DND-41 (cell line): ENCODE measurements around the gene MBD2.

ENCODE experiments used
- ATAC-seq: fragments of 200-7000 bp; cut with Tn5 transposase; 3 replicates; pipeline ENCODE4 v1.9.1; 2021; ENCODE audit warnings: low read depth; ENCODE audit not compliant: insufficient read depth
- DNase-seq: peaks from one replicate; pipeline ENCODE4 v3.0.0-alpha.2; 2020
- H2AFZ ChIP-seq: 2 replicates; pipeline ENCODE4 v1.6.0; 2012; ENCODE audit warnings: low read depth, low read length
- H3K27ac ChIP-seq: 2 replicates; pipeline ENCODE4 v1.5.1; 2012; ENCODE audit warnings: low read length, inconsistent platforms
- H3K27me3 ChIP-seq: fragments of 200-600 bp; sonication (generic); 2 replicates; pipeline ENCODE4 v1.6.0; 2012; ENCODE audit warnings: low read length, mild to moderate bottlenecking, inconsistent platforms; ENCODE audit not compliant: insufficient read depth, poor library complexity
- H3K36me3 ChIP-seq: 2 replicates; pipeline ENCODE4 v1.5.1; 2012; ENCODE audit warnings: low read length, inconsistent platforms; ENCODE audit not compliant: insufficient read depth
- H3K4me1 ChIP-seq: 2 replicates; pipeline ENCODE4 v1.5.1; 2012; ENCODE audit warnings: mild to moderate bottlenecking, low read length; ENCODE audit not compliant: insufficient read depth
- H3K4me2 ChIP-seq: 2 replicates; pipeline ENCODE4 v1.6.0; 2012; ENCODE audit warnings: mild to moderate bottlenecking, moderate library complexity, low read length, inconsistent platforms; ENCODE audit not compliant: insufficient read depth
- H3K4me3 ChIP-seq, 2 experiments: fragments of 200-600 bp in 1 of 2; shearing (Covaris generic) in 1 of 2; 2 replicates each; pipeline ENCODE4 v1.5.1; 2012 to 2016; ENCODE audit warnings: inconsistent platforms in 2 of 2, low read length in 2 of 2, mild to moderate bottlenecking in 2 of 2, low read depth in 1 of 2, moderate library complexity in 1 of 2
- H3K79me2 ChIP-seq: 2 replicates; pipeline ENCODE4 v1.6.0; 2012; ENCODE audit warnings: low read length, inconsistent platforms; ENCODE audit not compliant: insufficient read depth
- H3K9ac ChIP-seq: 2 replicates; pipeline ENCODE4 v1.6.0; 2012; ENCODE audit warnings: low read depth, mild to moderate bottlenecking, inconsistent platforms, low read length, moderate library complexity
- H3K9me3 ChIP-seq: 2 replicates; pipeline ENCODE4 v1.5.1; 2012; ENCODE audit warnings: low read length, moderate library complexity, mild to moderate bottlenecking, inconsistent platforms; ENCODE audit not compliant: insufficient read depth, severe bottlenecking
- H4K20me1 ChIP-seq: 2 replicates; pipeline ENCODE4 v1.6.0; 2012; ENCODE audit warnings: low read length; ENCODE audit not compliant: insufficient read depth
- EZH2 ChIP-seq: IDR thresholded peaks from 3 replicates; pipeline ENCODE4 v1.6.1; 2012; ENCODE audit warnings: borderline replicate concordance, low read depth, mild to moderate bottlenecking, moderate library complexity, low read length, inconsistent platforms; ENCODE audit not compliant: severe bottlenecking
- TF ChIP-seq, protein P1 (sequence below): IDR thresholded peaks from 2 replicates; pipeline ENCODE4 v1.5.1; 2012; ENCODE audit warnings: borderline replicate concordance, low read length, moderate library complexity, mild to moderate bottlenecking; ENCODE audit not compliant: poor library complexity, severe bottlenecking; ENCODE audit errors: extremely low read depth

The MBD2 gene

GRCh38 chr18:54173250-54173649 lies 51.2 kb downstream of the MBD2 start:
- H3K4me2 ChIP-seq: no peak overlapping the region
- H3K4me3 ChIP-seq: no peak overlapping the region
- H4K20me1 ChIP-seq: peaks cover 9% of the 10 kb centered on the region; the same call in 1 of the 2 replicates
- no peak for ATAC-seq
- no peak overlapping the region for H2AFZ ChIP-seq
- DNase-seq: no peak
- no peaks in the 10 kb centered on the region for H3K27me3 ChIP-seq
- no peaks in the 10 kb centered on the region for H3K4me1 ChIP-seq
- no peak for TF ChIP-seq EZH2
- TF ChIP-seq, protein P1, sequence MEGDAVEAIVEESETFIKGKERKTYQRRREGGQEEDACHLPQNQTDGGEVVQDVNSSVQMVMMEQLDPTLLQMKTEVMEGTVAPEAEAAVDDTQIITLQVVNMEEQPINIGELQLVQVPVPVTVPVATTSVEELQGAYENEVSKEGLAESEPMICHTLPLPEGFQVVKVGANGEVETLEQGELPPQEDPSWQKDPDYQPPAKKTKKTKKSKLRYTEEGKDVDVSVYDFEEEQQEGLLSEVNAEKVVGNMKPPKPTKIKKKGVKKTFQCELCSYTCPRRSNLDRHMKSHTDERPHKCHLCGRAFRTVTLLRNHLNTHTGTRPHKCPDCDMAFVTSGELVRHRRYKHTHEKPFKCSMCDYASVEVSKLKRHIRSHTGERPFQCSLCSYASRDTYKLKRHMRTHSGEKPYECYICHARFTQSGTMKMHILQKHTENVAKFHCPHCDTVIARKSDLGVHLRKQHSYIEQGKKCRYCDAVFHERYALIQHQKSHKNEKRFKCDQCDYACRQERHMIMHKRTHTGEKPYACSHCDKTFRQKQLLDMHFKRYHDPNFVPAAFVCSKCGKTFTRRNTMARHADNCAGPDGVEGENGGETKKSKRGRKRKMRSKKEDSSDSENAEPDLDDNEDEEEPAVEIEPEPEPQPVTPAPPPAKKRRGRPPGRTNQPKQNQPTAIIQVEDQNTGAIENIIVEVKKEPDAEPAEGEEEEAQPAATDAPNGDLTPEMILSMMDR: no peak
- no peaks in the 10 kb centered on the region for H3K9me3 ChIP-seq
- no peak overlapping the region for H3K9ac ChIP-seq
- H3K36me3 ChIP-seq: peaks cover 8% of the 10 kb centered on the region; the same call in 1 of the 2 replicates
- peaks cover 5% of the 10 kb centered on the region for H3K79me2 ChIP-seq
- no peak overlapping the region for H3K27ac ChIP-seq

GRCh38 chr18:54169431-54170403 lies 54.8 kb downstream of the MBD2 start:
- ATAC-seq (no peak), DNase-seq (no peak)
- no peak overlapping the region for H3K9ac ChIP-seq
- H3K27ac ChIP-seq: no peak overlapping the region
- no peak overlapping the region for H2AFZ ChIP-seq
- H3K4me3 ChIP-seq: no peak overlapping the region
- no peak overlapping the region for H3K4me2 ChIP-seq
- H3K27me3 ChIP-seq: no peaks in the 10 kb centered on the region
- no peaks in the 10 kb centered on the region for H3K9me3 ChIP-seq
- peaks cover 23% of the 10 kb centered on the region; the same call in 1 of the 2 replicates for H3K36me3 ChIP-seq
- peaks cover 4% of the 10 kb centered on the region; the same call in 1 of the 2 replicates for H4K20me1 ChIP-seq
- H3K4me1 ChIP-seq: no peaks in the 10 kb centered on the region
- H3K79me2 ChIP-seq: peaks cover 4% of the 10 kb centered on the region; the same call in 1 of the 2 replicates
- TF ChIP-seq, protein P1: no peak
- TF ChIP-seq EZH2: no peak

- DNase-seq (no peak), ATAC-seq (no peak)
- no peak for TF ChIP-seq EZH2
- TF ChIP-seq, protein P1: no peak
- no peak overlapping the region for H2AFZ ChIP-seq
- no peak overlapping the region for H3K27ac ChIP-seq
- no peaks in the 10 kb centered on the region for H3K27me3 ChIP-seq
- no peaks in the 10 kb centered on the region for H3K4me1 ChIP-seq
- H3K4me3 ChIP-seq: no peak overlapping the region
- peaks cover 4% of the 10 kb centered on the region; the same call in 1 of the 2 replicates for H3K79me2 ChIP-seq
- no peak overlapping the region for H3K4me2 ChIP-seq
- no peak overlapping the region for H3K9ac ChIP-seq
- H4K20me1 ChIP-seq: 0 out of 2 replicates have a peak, but pooled peaks cover 5% of the 10 kb centered on the region
- H3K9me3 ChIP-seq: no peaks in the 10 kb centered on the region
- H3K36me3 ChIP-seq: peaks cover 58% of the 10 kb centered on the region
Measured at GRCh38 chr18:54165450-54165849, 59.0 kb downstream of the MBD2 start.
